GM20431 (cell line): ENCODE data around the gene OAS2.
"Not testable (repeated sequence)": the region's sequence is repeated elsewhere in the genome, so short reads cannot be mapped to it uniquely, and the experiment has no call there.

Experiments
- in situ Hi-C: fragments of 300-500 bp; cut with MseI, MboI; formaldehyde crosslinking; loops from one replicate; pipeline ENCODE4 v1.15.0; 2020; ENCODE audit warnings: low sequenced_read_pairs; ENCODE audit not compliant: unreplicated experiment

Gene OAS2

DNA sequence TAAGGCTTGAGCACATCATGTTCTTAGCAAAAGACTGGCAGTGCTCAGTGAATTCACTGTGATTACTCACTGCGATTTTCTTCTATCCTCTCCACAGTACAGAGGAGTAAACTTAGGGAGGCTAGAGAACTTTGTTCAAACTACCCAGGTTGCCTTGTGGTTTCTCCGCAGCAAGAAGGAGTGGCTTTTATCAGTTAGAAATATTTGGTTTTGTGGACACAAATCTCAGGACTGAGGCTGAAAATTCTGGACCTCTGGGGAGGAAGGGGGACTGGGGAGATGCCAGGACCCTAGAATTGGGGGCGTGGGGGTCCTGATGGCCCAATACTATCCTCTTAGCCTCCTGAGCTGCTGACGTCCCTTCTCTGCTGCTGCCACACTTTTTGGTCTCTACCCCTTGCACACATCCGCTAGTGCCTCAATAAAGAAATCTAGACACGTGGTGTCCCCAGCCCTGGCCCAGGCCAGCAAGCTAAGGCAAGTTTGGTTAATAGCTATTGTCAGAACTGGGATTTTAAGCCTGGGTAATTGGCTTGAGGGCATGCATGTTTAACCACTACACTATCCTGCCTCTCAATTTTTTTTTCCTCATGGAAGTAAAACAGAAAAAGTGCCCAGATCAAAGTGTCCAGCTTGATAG, 842 bp downstream of the OAS2 start:
- in situ Hi-C loops, result no loop called here

DNA sequence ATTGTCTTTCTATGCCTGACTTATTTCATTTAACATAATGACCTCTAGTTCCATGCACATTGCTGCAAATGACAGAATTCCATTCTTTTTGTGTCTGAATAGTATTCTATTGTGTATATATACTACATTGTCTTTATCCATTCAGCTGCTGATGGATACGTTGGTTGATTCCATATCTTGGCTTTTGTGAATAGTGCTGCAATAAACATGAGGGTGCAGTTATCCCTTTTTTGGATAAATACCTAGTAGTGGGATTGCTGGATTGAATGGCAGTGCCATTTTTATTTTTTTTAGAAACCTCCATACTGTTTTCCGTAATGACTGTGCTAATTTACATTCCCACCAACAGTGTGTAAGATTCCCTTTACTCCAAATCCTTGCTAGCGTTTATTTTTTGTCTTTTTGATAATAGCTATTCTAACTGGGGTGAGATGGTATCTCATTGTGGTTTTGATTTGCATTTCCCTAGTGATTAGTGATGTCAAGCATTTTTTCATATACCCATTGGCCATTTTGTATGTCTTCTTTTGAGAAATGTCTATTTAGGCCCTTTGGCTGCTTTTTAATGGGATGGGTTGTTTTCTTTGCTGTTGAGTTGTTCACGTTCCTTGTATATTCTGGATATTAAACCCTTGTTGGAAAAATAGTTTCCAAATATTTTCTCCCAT, 2.3 kb downstream of the OAS2 start:
- in situ Hi-C loops, result no loop called here

DNA sequence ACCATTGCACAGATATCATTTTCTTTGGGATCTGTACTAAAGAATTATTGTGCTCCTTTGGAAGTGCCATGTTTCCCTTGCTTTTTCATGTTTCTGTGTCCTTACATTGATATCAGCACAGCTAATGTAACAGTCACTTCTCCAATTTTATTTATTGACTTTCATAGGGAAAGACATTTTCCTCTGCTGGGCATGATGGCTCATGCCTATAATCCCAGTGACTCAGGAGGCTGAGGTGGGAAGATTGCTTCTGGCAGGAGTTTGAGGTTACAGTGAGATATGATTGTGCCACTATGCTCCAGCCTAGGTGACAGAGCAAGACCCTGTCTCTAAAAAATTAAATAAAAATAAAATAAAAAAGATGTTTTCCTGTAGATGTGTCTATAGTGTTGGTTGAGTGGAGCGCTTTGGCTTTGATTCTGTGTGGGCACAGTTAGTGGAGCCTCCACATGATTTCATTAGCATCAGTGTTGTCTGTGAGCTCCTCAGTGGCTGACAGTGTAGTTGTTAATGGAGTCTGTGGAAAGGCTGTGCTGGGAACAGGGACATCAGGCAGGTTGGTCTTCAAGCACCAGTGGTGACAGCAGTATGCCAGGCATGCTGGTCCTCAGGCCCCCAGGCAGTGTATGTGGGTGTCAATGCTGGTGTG, 7.4 kb downstream of the OAS2 start:
- in situ Hi-C loops, result no loop called here

DNA sequence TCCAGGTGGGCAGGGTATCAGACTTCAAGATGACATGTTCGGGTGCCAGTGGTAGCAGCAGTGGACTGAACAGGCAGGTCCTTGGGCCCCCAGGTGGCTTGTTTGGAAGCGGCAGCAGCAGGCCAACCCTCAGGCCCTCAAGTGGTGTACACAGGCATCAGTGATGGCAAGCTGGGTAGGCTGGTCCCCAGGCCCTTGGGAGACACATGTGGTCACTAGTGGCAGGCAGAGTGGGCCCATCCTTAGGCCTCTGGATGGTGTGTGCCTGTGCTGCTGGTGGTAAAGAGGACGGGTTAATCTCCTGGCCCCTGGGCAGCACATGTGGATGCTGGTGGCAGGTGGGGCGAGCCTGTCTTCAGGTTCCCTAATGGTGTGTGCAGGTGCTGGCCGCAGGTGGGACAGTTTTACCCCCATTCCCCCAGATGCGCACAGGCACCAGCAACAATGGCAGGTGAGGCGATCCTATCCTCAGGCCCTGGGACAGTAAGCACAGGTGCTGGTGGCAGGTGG, 8.0 kb downstream of the OAS2 start:
- in situ Hi-C loops, result no loop called here

DNA sequence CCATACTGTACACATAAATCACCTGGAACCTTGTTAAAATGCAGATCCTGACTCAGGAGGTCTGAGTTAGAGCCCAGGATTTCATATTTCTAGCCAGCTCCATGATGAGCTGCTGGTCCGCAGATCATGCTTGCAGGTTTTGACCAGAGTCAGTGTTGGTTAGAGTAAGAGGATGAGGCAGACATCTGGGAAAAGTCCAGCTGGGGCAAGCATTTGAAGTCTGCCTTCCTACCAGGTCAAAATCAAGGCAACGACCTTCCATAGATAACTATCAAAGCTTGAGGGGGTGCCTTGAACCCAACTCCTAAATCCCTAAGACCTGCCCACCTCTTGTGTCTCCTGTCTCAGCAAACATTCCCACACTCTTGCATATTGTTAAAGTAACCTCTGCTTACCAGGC, 9.2 kb downstream of the OAS2 start:
- in situ Hi-C loops, result no loop called here

DNA sequence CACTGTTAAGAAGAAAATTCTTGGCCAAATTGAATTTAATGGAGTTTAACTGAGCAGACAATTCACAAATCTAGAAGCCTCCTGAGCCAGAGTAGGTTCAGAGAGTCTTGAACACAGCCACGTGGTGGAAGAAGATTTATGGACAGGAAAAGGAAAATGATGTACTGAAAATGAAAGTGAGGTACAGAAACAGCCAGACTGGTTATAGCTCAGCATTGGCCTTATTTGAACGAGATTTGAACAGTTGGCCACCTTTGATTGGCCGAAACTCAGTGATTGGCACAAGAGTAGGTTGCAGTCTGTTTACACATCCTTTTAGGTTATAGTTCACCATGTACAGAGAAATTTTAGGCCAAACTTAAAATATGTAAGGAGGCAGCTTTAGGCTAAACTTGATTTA, 9.9 kb downstream of the OAS2 start:
- in situ Hi-C loops, result no loop called here

DNA sequence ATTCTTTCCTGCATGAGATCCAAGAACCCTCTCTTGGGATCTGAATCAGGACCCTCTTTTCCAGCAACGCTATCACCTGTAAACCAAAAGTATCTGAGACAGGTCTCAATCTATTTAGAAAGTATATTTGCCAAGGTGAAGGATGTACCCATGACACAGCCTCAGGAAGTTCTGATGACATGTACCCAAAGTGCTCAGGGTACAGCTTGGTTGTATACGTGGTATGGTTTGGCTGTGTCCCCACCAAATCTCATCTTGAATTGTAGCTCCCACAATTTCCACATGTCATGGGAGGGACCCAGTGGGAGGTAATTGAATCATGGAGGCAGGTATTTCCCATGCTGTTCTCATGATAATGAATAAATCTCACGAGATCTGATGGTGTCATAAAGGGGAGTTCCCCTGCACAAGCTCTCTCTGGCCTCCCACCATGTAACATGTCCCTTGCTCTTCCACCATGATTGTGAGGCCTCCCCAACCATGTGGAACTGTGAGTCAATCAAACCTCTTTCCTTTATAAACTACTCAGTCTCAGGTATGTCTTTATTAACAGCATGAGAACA, 10.6 kb downstream of the OAS2 start:
- in situ Hi-C loops, result not testable (repeated sequence)

DNA sequence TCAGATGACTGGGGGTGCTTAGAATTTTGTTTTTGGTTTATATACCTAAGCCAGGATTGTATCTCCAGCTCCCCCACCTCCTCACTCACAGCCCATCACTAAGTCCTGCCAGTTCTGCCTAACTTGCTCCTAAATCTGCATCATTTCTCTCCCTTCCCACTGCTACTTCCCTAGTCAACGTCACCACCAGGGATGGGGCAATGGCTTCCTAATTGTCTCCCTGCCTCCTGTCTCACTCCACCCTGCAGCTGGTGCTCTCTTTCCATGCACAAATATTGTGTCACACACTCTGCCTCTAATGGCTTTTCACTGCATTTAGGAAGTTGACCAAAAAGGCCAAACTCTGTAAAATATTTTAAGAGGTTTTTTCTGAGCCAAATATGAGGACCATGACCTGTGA, 11.5 kb downstream of the OAS2 start:
- in situ Hi-C loops, result no loop called here

DNA sequence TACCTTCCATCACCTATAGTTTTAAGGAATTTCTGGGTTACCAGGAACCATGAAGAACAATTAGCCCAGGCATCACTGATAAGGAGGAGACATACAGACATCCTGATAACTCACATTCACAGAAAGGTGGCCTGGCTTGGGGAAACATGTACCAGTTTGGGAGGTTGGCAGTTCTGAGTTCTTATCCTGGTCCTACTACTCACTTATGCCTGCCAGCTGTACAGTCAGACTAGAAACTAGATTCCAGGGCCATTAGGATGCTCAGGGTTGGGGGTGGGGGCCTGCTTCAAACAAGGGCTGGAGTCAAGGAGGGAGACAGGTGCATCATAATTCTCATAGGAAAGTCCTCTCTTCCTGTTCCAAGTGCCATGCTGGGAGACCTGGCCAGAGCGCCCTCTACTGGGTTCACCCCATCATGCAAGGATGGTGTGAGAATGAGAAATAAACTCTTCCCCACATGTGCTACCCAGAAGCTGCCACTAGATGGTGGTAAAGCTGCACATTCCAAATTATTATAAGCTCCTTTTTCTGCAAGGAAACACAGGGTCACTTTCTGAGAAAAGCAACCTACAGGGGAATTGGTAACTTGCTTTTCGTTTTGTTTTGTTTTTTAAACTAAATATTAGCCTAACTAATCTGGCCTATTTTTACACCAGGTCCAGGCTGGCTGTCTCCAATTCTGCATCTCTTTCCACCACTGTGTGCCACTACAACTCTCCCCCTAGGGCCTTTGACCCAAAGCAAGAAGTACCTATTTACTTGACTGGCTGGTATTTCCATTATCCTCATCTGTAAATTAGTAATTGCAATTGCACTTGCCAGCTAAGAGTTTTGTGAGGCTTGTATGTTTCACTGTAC, 14.5 kb downstream of the OAS2 start:
- in situ Hi-C loops, result no loop called here

DNA sequence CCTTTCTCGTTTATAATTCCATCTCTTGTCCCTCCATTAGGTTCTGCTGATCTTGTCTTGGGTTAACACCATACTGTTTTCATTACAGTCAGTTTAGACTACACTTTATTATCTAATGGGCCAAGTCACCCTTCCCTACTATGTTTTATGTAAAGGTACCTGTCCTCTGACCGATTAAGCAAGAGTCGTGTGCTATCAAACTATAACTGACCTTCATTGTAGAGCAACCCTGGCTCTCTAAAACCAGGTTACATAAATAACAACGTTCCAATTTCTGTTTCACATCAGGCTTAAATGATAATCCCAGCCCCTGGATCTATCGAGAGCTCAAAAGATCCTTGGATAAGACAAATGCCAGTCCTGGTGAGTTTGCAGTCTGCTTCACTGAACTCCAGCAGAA, 16.7 kb downstream of the OAS2 start:
- in situ Hi-C loops, result no loop called here

DNA sequence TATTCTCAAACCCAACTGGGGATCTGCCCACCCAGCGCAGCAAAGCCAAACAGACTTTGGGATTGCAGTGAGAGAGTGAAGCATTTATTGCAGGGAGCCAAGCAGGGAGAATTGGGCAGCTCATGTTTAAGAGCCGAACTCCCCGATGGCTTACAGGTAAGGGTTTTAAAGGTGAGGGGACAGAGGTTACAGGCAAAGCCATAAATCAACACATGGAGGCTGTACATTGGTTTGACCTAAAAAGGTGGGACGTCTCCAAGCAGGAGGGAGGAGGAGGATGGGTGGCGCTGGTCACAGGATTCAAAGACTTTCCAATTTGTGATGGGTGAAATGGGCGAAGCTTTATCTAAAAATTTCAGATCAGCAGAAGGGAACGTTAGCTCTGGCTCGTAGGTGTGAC, 18.2 kb downstream of the OAS2 start:
- in situ Hi-C loops, result no loop called here

DNA sequence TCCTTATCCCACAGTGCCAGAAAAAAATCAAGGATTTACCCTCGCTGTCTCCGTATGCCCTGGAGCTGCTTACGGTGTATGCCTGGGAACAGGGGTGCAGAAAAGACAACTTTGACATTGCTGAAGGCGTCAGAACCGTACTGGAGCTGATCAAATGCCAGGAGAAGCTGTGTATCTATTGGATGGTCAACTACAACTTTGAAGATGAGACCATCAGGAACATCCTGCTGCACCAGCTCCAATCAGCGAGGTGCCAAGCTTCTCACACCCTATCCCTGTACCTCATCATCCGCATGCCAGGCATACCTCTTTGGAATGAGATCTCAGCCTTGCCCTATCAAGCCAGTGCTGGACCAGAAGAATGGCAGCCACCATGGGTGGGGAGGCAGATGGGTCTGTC, 19.2 kb downstream of the OAS2 start:
- in situ Hi-C loops, result no loop called here

DNA sequence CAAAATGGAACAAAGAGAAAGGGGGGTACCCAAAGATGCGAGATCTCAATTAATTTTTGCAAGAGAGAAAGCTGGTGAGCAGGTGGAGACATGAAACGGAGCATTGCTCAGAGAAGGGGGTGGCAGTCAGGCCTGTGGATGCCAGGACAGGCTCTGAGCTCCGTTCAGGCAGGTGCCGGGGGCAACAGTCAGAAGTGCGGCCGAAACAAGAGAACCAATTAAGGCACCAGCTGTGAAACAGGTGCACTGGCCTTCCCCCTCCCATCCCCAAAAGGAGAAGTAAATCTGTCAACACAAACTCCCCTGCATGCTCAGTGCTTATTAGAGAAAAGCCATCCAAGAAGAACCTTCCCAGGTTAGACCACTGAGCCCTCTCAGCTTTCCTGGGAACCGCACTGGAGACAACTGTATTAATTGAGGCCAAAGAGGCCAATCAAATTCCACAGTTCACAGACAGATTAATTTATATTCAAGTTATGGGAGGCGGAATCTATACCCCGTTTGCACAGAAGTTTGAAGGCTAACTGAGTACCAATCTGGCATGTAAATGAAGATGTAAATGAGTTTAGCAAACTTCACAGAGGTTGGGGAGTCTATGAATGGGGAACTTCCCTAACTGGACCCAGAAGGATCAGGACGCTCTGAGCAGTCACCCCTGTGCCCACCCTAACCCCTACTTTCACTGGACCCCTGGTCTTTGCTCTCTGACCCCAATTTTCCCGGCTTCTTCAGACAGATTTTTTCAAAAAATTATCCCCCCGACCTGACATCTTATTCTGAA, 20.9 kb downstream of the OAS2 start:
- in situ Hi-C loops, result no loop called here

DNA sequence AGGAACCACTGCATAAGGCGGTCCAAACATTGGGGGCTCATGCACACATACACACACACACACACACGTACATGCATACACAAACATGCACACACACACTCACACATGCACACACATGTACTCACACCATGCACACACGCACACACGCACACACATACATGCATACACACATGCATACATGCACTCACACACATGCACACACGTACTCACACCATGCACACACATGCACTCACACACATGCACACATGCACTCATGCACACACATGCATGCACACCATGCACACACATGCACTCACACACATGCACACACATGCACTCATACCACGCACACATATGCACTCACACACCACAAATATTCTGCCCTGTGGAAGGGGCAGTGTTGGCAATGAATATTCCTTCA, 22.1 kb downstream of the OAS2 start:
- in situ Hi-C loops, result no loop called here

DNA sequence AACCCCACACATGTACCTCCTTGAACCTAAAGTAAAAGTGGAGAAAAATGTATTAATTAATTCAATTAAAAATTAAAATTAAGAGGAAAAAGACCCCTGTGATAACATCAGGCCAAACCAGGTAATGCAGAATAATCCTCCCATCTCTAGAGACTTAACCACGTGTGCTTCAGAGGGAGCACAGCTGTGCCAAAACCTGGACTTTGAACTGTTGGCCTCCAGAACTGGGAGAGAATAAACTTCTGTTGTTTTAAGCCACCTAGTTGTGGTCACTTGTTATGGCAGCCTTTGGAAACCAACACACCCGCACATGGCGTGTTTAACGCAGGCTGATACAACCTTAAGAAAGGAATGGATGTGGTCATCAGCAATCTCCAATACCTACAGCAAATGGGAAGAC, 23.8 kb downstream of the OAS2 start:
- in situ Hi-C loops, result no loop called here

DNA sequence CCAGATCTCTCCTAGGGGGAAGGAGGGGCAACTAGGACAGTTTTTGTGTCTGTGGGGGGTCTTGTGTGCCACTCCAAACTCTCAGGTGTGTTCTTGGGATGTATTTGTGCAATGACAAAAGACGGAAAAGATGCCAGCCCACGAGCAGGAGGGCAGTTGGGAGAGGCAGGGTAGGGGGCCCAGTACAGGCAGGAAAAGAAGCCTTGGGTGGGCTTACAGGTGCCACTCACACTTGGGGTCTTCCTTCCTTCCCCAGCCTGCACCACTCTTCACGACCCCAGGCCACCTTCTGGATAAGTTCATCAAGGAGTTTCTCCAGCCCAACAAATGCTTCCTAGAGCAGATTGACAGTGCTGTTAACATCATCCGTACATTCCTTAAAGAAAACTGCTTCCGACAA, 24.4 kb downstream of the OAS2 start:
- in situ Hi-C loops, result no loop called here

DNA sequence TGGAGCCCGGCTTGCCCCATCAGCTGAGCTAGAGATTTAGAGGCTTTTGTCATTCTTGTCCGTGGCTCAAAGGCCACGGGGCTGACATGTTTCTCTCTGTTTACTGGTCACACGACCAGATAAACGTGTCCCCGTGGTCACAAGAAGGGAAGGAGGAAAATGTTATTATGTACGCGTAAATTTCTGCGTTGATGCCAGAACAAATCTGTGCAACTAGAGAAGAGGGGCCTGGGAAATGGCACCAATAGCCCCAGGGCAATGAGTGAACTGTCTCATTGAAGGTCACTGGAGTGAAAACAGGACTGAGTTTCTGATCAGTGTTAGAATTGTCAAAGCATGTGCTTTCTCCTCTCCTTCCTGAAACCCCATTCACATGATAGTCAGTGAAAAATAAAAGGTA, 25.3 kb downstream of the OAS2 start:
- in situ Hi-C loops, result no loop called here

DNA sequence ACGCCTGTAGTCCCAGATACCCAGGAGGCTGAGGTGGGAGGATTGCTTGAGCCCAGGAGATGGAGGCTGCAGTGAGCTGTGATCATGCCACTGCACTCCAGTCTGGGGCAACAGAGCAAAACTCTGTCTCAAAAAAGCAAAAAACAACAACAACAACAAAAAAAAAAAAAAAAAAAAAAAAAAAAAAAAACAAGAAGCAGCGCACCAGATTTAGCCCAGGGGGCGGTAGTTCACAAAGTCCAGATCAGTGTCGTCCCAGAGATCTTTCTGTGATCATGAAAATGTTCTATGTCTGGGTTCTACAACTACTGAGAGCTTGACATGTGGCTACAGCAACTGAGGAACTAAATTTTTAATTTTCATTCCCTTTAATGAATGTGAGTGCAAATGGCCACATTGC, 27.4 kb downstream of the OAS2 start:
- in situ Hi-C loops, result no loop called here

DNA sequence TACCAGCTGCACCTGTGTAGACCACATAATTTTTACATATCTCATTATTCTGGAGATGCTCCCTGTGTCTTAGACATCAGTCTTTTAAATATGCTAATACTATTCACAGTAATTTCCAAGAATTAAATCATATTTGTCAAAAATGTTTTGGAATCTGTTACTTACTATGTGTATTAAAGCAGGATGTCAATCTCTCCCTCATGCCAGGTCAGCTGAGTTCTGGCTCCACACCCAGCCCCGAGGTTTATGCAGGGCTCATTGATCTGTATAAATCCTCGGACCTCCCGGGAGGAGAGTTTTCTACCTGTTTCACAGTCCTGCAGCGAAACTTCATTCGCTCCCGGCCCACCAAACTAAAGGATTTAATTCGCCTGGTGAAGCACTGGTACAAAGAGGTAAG, 27.9 kb downstream of the OAS2 start:
- in situ Hi-C loops, result no loop called here

DNA sequence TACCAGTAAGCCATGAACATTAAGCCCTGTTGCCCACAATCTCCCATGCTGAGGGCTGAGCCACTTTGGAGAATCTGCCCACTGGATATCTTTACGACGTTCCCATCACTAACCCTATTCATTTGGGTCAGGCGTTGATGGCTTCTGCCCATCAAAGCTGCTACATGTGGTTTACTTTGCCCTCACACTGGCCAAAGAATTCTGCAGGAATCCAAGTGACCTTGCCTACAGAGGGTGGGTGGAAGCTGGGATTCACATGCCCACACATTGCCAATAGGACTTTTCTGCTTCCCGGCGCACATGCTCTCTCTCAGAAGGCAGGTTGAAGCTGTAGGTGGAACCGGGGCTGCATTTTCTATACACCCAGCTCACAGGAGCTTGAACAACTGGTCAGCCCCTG, 28.3 kb downstream of the OAS2 start:
- in situ Hi-C loops, result no loop called here
